GM18858 (cell line): ENCODE measurements around the gene RNU6-7.
A peak's percentile ranks its signal among the peaks of the same experiment; 100 is the strongest.

ENCODE experiments used
- ATAC-seq: cut with Tn5 transposase; IDR thresholded peaks from one replicate; pipeline ENCODE4 v1.9.1; 2021; ENCODE audit not compliant: unreplicated experiment

Gene RNU6-7

DNA sequence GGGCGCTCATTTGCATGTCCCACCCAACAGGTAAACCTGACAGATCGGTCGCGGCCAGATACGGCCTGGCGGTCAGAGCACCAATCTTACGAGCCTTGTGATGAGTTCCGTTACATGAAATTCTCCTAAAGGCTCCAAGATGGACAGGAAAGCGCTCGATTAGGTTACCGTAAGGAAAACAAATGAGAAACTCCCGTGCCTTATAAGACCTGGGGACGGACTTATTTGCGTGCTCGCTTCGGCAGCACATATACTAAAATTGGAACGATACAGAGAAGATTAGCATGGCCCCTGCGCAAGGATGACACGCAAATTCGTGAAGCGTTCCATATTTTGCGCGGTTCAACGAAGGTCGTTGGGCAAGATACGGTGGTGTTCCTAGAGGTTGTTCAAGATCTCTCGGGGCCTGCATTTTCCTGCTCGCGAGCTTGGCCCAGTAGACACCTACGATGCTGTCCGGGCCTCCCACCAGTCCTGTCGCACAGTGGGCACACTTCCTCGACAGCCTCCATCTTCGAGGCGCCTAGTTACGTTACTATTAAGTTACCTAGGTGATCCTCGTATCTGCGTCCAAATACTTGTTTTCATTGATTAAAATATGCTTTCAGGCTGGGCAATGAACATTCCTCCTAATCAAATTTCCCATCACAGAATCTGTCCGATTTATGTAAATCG lies at the start of gene RNU6-7:
Gene RNU6-7, plus strand, starts transcription at position 230 of the 675 bp plus-strand sequence.
- no peak for ATAC-seq

- ATAC-seq: peak; percentile 38
Measured at GRCh38 chr14:32166029-32166428, 35.8 kb upstream of the RNU6-7 start.

DNA sequence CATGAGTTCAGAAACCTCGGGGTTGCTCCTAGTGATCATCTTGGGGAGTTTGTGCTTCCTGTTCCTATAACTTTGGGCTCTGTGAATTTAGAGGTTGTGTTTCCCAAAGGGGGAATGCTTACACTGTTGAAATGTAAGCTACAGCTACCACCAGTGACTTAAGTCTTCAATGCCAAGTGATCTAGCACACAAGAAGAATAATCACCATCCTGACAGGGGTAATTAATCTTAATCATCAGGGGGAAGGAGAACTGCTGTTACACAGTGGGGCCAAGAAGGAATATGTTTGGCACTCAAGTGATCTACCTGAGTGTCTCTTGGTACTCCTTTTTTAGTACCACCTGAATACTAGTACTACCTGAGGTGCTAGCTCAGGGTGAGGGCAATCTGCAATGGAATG lies 34.9 kb upstream of the RNU6-7 start:
- no peak for ATAC-seq

- ATAC-seq: no peak
Measured at GRCh38 chr14:32167907-32168306, 33.9 kb upstream of the RNU6-7 start.

DNA sequence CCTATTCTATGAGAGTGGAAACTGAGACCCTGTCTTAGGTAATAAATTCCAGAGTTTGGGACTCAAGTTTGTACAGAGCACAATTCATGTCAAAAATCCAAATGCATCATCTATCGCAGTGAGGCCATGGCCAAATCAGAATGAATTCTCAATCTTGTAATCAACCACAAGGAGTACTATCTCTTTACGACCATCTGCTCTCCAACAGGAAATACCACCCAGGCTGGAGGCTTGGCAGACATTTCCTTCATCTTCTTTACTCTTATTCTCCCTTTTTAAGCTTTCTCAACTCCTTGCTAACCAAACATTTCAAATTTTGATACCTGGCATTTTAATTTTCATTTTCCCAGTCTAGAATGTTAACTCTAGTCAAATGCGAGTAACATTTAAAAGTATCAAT lies 32.7 kb upstream of the RNU6-7 start:
- ATAC-seq: no peak

DNA sequence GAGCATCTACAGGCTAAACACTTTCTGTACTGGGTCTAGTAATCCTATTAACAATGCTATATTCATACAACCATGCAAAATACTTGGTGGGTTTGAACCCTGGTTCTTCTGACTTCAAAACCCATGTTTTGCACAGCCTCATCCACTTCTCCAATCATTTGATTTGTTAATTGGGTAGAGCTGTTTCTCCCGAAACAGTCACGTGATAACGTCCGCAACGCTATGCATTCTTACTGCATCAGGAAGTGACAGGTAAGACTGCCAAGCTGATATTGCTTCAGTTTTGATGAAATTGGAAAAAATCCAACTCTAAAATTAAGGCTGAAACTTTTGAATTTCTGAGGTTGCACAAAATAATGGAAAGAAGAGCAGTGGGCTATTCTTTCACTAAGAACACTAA lies 30.4 kb upstream of the RNU6-7 start:
- no peak for ATAC-seq

GRCh38 chr14:32183151-32184058 lies 18.4 kb upstream of the RNU6-7 start:
- ATAC-seq: no peak

- ATAC-seq: no peak
Measured at GRCh38 chr14:32185097-32185496, 16.7 kb upstream of the RNU6-7 start.

DNA sequence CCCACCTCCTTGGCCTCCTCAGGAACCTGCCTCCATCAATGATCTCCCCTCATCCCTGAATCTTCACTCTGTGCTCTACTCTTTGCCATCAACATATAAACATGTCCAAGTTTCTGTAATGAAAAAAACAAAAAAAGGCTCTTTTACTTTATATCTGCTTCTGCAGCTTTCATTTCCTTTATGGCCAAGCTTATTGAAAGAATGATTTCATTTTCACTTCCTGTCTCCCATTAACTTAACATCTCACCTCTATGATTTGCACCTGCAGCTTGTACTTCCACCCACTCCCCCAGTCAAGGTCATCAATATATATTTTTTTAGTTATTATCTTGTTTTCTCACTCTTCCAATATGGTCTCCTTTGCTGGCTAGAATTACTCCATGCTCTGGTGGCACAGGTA lies 15.6 kb upstream of the RNU6-7 start:
- ATAC-seq: no peak

- ATAC-seq: no peak
Measured at GRCh38 chr14:32189811-32190210, 12.0 kb upstream of the RNU6-7 start.

DNA sequence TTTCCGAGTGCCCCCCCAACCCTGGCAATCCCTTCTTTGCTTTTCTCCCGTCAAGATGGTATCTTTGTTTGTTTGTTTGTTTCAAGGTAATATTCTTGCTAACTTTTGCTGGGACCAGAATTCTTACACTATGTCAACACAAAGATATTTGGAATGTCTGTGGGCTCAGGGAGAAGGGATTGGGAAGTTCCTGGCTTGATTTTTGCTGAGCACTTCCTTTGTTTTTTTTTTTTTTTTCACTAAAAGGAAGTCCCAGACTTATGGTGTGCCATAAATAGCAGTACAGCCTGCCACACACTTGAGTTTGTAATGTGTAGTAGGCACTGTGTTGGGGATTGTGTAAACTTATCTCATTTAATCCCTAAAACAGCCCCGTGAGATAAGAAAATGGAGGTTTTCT lies 11.2 kb upstream of the RNU6-7 start:
- no peak for ATAC-seq

- no peak for ATAC-seq
Measured at GRCh38 chr14:32192712-32193373, 9.0 kb upstream of the RNU6-7 start.

DNA sequence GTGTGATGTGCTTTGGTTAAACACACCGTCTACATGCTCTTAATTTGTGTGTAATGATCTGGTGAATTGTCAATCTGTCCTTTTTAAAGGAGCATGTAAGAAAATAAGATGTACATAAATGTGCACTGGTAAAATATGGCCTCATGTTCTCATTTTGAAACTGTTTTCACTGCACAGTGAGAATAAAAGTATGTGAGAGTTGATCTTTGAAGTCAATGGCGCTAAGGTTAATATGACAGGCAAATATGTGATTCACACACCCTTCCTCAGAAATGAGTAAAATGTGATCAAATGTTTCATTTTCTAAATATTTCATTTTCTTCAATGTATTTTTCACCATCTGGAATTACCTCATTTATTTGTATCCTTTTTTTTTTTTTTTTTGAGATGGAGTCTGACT lies 8.3 kb upstream of the RNU6-7 start:
- no peak for ATAC-seq

DNA sequence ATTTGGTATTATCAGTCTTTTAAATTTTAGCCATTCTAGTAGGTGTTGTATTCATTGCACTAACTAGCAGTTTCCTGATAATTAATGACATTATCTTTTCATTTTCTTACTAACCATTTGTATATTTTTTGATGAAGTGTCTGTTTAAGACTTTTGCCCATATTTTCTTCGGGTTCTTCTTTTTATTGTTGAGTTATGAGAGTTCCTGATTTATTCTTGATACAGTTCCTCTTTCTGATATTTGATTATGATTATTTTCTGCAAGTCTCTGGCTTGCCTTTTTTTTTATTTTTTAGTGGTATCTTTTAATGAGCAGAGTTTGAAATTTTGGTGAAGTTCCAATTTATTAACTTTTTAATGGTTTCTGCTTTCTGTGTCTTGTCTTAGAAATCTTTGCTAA lies 6.2 kb upstream of the RNU6-7 start:
- ATAC-seq: no peak

DNA sequence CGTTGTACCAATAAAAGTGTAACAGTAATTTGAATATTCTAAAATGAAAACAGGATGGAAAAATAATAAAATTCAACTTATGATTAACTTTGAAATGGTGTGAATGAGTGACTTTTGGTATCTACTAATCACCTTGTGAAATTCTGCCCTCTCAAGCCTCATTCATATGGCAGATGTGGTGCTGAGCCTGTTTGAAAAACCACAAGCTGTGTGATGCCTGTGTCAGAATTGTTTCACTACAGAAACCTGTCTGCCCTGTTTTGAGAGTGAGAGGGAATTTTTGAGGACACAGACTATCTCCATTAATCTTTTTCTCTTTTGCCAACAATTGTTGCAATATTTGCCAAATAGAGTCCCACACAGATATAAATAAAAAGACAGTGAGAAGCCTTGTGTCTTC lies 3.9 kb upstream of the RNU6-7 start:
- peak; percentile 44 for ATAC-seq

DNA sequence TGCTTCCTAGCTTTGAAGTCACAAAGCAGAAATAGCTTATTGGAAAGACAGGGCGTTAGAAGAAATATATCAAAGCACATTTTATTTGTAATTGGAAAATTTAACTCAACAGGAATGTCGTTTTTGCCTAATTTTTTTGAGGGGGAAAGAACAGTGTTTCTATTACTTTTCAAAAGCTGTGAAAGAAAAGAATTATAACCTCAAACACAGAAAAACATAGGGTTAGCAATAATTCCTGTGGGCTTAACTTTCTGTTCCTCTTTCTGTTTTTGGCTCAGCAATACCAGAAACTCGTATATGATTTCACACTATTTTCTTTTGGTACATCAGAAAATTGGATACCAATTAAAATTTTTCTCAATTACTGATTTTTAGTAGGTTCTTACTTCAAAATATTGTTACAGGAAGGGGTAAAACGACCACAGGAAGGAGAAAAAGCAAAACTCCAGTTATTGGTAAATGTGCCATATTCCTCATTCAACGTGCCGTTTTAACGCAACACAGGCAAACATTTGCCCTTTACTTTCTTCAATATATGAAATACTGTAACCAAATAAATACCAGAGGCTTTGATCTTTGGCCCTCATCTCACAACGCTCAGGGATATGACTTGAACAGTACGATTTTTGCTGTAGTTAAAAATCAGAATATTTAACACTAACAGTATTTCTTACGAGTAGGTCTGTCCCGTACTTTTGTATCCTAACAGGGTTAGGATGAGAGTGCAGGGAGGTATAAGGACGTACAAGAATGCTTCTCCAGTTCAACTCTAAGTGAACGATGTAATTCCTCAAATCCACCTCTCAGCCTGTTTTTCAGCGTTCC lies 1.3 kb upstream of the RNU6-7 start:
- peak; percentile 20 for ATAC-seq

GRCh38 chr14:32201193-32201815 lies 541 bp upstream of the RNU6-7 start:
- peak; percentile 28 for ATAC-seq

DNA sequence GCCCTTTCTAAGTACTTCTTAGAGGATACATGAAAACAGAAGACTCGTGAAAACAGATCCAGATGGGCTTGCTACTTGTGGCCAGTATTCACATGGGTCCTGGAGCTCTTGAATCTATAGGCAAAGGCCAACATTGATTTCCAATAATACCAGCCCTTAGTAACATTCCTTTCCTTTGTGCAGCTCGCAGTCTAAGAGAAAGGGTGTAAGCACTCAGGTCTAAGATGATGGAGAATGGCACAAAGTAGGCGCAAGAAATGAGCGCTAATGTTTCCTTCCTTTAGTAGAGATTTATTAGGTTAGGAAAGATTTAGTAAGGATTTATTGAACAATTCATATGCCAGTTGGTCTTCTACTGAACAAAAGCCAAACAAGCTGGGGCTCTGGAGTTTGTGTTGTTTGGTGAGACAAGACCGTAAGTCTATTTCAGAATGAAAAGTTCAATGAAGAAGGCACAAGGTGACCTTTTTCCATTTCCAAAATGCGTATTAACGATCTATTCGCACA lies 699 bp downstream of the RNU6-7 start:
- no peak for ATAC-seq

GRCh38 chr14:32202998-32203882 lies 1.4 kb downstream of the RNU6-7 start, which contains the start of gene RNU6-8:
RNU6-8 (minus strand) TSS chr14:32203269.
- peak; percentile 36 for ATAC-seq
